ENCODE measurements around the gene GSS.

Gene GSS

DNA sequence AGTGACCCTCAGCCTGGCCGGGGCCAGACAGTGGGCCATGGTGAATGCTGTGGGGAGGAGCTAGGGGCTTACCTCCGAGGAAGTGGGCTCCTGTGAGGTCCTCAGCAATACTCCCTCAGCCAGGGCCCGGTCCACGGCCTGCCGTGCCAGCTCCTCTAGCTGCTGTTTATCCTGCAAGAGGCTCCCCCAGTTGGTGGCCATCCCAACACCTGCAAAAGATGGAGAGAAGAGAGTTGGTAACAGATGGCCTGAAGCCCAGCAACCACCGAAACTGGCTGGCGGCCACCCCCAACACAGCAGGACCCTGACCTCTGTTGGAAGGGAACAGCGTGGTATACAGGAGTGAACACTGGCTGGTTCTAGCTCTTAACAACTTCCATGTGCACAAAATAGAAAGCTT lies 4.0 kb downstream of the GSS start:
- DNase-seq (ENCODE audit: low read depth in 1 of 2, low spot score in 1 of 2) = no peak
- Histone ChIP-seq H3K27me3 (ENCODE audit: insufficient read depth, poor library complexity, severe bottlenecking) (no peaks in the 10 kb centered on the region), H3K4me3 (replicated peaks; ENCODE audit: insufficient read depth, low read length) (no peak overlapping the region), H3K27ac (replicated peaks) (no peak overlapping the region)
- TF ChIP-seq SPI1 (IDR thresholded peaks at IDR 0.05; ENCODE audit: borderline replicate concordance, low read depth) (no peak), POLR2AphosphoS5 (IDR thresholded peaks at IDR 0.05; ENCODE audit: low read depth) (no peak), GABPA (IDR thresholded peaks at IDR 0.05; ENCODE audit: low read depth) (no peak)
- TF ChIP-seq, protein P1, sequence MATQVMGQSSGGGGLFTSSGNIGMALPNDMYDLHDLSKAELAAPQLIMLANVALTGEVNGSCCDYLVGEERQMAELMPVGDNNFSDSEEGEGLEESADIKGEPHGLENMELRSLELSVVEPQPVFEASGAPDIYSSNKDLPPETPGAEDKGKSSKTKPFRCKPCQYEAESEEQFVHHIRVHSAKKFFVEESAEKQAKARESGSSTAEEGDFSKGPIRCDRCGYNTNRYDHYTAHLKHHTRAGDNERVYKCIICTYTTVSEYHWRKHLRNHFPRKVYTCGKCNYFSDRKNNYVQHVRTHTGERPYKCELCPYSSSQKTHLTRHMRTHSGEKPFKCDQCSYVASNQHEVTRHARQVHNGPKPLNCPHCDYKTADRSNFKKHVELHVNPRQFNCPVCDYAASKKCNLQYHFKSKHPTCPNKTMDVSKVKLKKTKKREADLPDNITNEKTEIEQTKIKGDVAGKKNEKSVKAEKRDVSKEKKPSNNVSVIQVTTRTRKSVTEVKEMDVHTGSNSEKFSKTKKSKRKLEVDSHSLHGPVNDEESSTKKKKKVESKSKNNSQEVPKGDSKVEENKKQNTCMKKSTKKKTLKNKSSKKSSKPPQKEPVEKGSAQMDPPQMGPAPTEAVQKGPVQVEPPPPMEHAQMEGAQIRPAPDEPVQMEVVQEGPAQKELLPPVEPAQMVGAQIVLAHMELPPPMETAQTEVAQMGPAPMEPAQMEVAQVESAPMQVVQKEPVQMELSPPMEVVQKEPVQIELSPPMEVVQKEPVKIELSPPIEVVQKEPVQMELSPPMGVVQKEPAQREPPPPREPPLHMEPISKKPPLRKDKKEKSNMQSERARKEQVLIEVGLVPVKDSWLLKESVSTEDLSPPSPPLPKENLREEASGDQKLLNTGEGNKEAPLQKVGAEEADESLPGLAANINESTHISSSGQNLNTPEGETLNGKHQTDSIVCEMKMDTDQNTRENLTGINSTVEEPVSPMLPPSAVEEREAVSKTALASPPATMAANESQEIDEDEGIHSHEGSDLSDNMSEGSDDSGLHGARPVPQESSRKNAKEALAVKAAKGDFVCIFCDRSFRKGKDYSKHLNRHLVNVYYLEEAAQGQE (IDR thresholded peaks at IDR 0.05; ENCODE audit: insufficient replicate concordance, low read depth) = no peak
- TF ChIP-seq, protein P2, sequence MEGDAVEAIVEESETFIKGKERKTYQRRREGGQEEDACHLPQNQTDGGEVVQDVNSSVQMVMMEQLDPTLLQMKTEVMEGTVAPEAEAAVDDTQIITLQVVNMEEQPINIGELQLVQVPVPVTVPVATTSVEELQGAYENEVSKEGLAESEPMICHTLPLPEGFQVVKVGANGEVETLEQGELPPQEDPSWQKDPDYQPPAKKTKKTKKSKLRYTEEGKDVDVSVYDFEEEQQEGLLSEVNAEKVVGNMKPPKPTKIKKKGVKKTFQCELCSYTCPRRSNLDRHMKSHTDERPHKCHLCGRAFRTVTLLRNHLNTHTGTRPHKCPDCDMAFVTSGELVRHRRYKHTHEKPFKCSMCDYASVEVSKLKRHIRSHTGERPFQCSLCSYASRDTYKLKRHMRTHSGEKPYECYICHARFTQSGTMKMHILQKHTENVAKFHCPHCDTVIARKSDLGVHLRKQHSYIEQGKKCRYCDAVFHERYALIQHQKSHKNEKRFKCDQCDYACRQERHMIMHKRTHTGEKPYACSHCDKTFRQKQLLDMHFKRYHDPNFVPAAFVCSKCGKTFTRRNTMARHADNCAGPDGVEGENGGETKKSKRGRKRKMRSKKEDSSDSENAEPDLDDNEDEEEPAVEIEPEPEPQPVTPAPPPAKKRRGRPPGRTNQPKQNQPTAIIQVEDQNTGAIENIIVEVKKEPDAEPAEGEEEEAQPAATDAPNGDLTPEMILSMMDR (IDR thresholded peaks at IDR 0.05; ENCODE audit: insufficient read depth, low read length) = no peak

DNA sequence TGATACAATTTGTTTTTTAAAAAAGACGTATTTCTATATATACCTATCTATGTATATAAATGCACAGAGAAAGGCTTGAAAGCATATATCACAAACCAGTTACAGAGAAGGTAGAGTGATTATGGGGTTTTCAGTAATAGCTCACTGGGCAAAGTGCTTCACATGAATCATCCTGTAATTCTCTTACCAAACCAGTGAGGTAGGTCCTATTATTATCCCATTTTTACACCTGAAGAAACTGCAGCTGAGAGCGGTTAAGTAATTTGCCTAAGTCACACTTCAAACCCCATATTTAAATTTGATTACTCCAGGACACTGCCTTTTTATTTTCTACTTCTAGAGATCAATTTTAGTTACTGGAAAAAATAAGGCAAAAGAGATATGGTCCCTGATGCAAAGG lies 4.4 kb downstream of the GSS start:
- Histone ChIP-seq H3K27me3 (ENCODE audit: insufficient read depth, poor library complexity, severe bottlenecking) (no peaks in the 10 kb centered on the region), H3K4me3 (replicated peaks; ENCODE audit: insufficient read depth, low read length) (no peak overlapping the region), H3K27ac (replicated peaks) (no peak overlapping the region)
- no peak for DNase-seq (ENCODE audit: low read depth in 1 of 2, low spot score in 1 of 2)
- TF ChIP-seq SPI1 (IDR thresholded peaks at IDR 0.05; ENCODE audit: borderline replicate concordance, low read depth) (no peak), POLR2AphosphoS5 (IDR thresholded peaks at IDR 0.05; ENCODE audit: low read depth) (no peak)
- TF ChIP-seq, protein P1 (IDR thresholded peaks at IDR 0.05; ENCODE audit: insufficient replicate concordance, low read depth) = no peak
- TF ChIP-seq, protein P2 (IDR thresholded peaks at IDR 0.05; ENCODE audit: insufficient read depth, low read length) = no peak

DNA sequence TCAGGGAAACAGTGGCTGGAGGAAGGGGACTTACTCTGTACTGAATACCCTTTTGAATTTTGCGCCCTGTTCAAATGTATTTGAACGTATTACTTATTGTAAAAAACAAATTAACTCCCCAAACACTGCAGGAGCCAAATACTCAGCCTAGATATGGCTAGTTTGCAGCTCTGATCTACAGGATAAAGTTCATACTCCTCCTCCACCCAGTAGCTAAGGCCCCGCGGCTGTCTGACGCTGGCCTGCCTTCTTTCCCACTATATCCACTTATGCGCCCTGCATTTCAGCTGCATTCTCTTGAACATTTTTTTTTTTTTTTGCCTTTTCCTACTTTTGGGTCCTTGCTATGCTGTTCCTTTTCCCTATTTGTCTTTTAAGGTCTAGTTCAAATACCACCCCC lies 6.5 kb downstream of the GSS start:
- no peaks in the 10 kb centered on the region for H3K27me3 ChIP-seq (ENCODE audit: insufficient read depth, poor library complexity, severe bottlenecking)
- no peak for TF ChIP-seq SPI1 (IDR thresholded peaks at IDR 0.05; ENCODE audit: borderline replicate concordance, low read depth)
- no peak for TF ChIP-seq POLR2AphosphoS5 (IDR thresholded peaks at IDR 0.05; ENCODE audit: low read depth)
- TF ChIP-seq, protein P2 (IDR thresholded peaks at IDR 0.05; ENCODE audit: insufficient read depth, low read length) = no peak
- no peak for TF ChIP-seq GABPA (IDR thresholded peaks at IDR 0.05; ENCODE audit: low read depth)
- TF ChIP-seq, protein P1 (IDR thresholded peaks at IDR 0.05; ENCODE audit: insufficient replicate concordance, low read depth) = no peak
- H3K27ac ChIP-seq (replicated peaks) = no peak overlapping the region
- no peak for DNase-seq (ENCODE audit: low read depth in 1 of 2, low spot score in 1 of 2)
- H3K4me3 ChIP-seq (replicated peaks; ENCODE audit: insufficient read depth, low read length) = no peak overlapping the region
